ENCODE results near the gene CCDC85A. TPM values are rescaled to one million over a fixed set of nuclear protein-coding genes. Genes with fewer than 3 reads are reported as not detected.

CCDC85A gene
- total RNA-seq, 1 donor from 2014 or later, result 16.4 TPM

DNA sequence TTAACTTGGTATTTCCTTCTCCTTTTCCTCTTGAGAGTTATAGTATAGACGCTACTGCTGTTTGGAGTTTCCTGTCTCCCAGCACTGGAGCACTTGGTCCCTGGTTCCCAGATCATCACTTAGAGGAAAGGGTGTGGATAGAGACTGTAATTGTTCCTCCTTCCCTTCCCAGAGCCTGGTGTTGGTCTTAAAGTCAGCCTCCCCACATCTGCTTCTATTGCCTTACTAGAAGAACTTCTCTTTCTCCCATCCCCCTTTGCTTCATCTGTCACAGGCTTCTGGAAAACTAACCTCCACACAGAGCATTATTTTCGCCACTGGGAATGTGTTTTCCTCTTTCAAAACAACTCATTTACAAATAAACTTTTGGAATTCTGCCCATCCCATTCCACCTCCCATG is 131.0 kb downstream of the CCDC85A start:
- Mint-ChIP-seq H3K9me3 (ENCODE audit: unreplicated experiment) (no peaks in the 10 kb centered on the region), H3K4me3 (ENCODE audit: unreplicated experiment) (no peak overlapping the region), H3K27me3 (ENCODE audit: unreplicated experiment) (peaks cover 3% of the 10 kb centered on the region), H3K27ac (ENCODE audit: unreplicated experiment) (peak overlapping the region; percentile 71), H3K36me3 (ENCODE audit: low read depth, unreplicated experiment) (no peaks in the 10 kb centered on the region), H3K4me1 (ENCODE audit: unreplicated experiment) (peaks cover 46% of the 10 kb centered on the region)
- TF ChIP-seq, protein P1, sequence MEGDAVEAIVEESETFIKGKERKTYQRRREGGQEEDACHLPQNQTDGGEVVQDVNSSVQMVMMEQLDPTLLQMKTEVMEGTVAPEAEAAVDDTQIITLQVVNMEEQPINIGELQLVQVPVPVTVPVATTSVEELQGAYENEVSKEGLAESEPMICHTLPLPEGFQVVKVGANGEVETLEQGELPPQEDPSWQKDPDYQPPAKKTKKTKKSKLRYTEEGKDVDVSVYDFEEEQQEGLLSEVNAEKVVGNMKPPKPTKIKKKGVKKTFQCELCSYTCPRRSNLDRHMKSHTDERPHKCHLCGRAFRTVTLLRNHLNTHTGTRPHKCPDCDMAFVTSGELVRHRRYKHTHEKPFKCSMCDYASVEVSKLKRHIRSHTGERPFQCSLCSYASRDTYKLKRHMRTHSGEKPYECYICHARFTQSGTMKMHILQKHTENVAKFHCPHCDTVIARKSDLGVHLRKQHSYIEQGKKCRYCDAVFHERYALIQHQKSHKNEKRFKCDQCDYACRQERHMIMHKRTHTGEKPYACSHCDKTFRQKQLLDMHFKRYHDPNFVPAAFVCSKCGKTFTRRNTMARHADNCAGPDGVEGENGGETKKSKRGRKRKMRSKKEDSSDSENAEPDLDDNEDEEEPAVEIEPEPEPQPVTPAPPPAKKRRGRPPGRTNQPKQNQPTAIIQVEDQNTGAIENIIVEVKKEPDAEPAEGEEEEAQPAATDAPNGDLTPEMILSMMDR (IDR thresholded peaks at IDR 0.05; ENCODE audit: unreplicated experiment), result no peak
- DNase-seq (ENCODE audit: low spot score), result no peak

- TF ChIP-seq, protein P1 (IDR thresholded peaks at IDR 0.05; ENCODE audit: unreplicated experiment), result no peak
- Mint-ChIP-seq H3K9me3 (ENCODE audit: unreplicated experiment) (no peaks in the 10 kb centered on the region), H3K4me1 (ENCODE audit: unreplicated experiment) (peaks cover 42% of the 10 kb centered on the region), H3K27ac (ENCODE audit: unreplicated experiment) (no peak overlapping the region), H3K27me3 (ENCODE audit: unreplicated experiment) (peaks cover 3% of the 10 kb centered on the region), H3K4me3 (ENCODE audit: unreplicated experiment) (no peak overlapping the region), H3K36me3 (ENCODE audit: low read depth, unreplicated experiment) (no peaks in the 10 kb centered on the region)
- DNase-seq (ENCODE audit: low spot score), result no peak
Observed at GRCh38 chr2:56315376-56315775, 131.6 kb downstream of the CCDC85A start.

DNA sequence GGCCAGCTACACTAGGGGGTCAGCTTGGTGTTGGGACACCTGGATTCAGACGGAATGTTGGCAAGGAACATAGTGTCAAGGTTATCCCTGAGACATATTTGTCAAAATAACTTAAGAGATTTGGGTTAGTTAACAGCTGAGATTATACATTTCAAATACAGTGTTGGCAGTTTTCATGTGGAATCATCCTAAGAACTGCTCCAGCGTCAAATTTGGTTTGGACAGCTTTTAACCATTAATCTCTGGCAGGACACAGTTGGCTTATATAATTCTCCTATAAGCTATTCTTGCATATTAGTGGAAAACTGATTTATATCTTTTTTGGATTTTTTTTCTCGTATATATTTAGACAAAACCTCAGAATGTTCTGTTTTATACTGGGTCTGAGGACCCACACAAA is 132.2 kb downstream of the CCDC85A start:
- no peaks in the 10 kb centered on the region for H3K9me3 Mint-ChIP-seq (ENCODE audit: unreplicated experiment)
- H3K4me3 Mint-ChIP-seq (ENCODE audit: unreplicated experiment), result no peak overlapping the region
- TF ChIP-seq, protein P1 (IDR thresholded peaks at IDR 0.05; ENCODE audit: unreplicated experiment), result no peak

DNA sequence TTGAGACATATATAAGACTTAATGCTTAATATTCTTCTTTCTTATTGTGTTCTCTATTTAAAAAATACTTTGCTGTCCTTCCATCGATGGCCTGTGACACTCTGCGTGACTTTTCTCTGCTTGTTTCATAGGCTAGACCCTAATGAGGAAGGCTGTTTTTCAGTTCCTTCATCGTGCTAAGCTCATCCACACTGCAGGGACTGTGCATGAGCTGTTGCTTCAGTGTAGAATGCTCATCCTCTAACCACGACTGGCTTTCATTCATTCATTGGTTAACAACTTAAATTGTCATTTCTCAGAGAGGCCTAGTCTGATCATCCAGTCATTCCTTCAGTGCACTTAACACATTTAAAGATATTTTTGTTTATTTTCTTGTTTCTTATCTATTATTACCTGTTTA is 134.4 kb downstream of the CCDC85A start:
- TF ChIP-seq, protein P1 (IDR thresholded peaks at IDR 0.05; ENCODE audit: unreplicated experiment), result no peak
- DNase-seq (ENCODE audit: low spot score), result no peak
- Mint-ChIP-seq H3K9me3 (ENCODE audit: unreplicated experiment) (no peaks in the 10 kb centered on the region), H3K27me3 (ENCODE audit: unreplicated experiment) (peaks cover 3% of the 10 kb centered on the region), H3K27ac (ENCODE audit: unreplicated experiment) (no peak overlapping the region), H3K4me1 (ENCODE audit: unreplicated experiment) (peaks cover 29% of the 10 kb centered on the region), H3K4me3 (ENCODE audit: unreplicated experiment) (no peak overlapping the region), H3K36me3 (ENCODE audit: low read depth, unreplicated experiment) (no peaks in the 10 kb centered on the region)

More for the DNA sequence above, 132.2 kb downstream of the CCDC85A start:
- Mint-ChIP-seq H3K4me1 (ENCODE audit: unreplicated experiment) (peaks cover 36% of the 10 kb centered on the region), H3K36me3 (ENCODE audit: low read depth, unreplicated experiment) (no peaks in the 10 kb centered on the region), H3K27me3 (ENCODE audit: unreplicated experiment) (peaks cover 3% of the 10 kb centered on the region), H3K27ac (ENCODE audit: unreplicated experiment) (no peak overlapping the region)
- DNase-seq (ENCODE audit: low spot score), result no peak

DNA sequence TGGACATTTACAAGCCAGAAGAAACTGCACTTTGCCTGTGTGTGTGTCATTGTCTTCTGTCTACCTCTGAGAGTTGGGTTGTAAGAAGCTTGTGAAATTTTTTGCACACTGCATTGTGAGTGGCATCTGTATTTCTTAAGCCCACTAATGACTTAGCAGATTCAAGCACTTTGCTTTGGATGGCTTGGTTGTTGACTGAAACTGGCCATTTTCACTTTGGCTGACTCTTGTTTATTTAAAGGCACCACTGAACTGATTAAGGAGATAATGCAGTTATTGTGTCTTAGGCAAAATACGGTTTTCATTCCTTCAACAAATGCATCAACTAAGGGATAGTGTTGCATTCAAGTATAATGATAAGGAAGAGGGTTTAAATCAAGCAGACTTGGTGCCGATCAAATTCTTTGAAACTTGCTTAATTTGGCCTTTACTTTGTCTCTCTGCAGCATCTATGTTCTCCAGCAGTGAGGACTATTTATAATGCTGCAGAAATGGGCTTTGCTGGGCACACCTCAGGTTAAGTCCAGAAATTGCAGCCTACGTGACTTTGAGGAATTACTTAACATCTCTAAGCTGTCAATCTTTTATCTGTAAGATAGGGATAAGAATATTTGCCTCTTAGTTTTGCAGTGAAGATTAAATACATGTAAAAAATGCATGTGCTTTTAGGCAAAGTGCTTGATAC is 142.0 kb downstream of the CCDC85A start:
- Mint-ChIP-seq H3K27ac (ENCODE audit: unreplicated experiment) (no peak overlapping the region), H3K27me3 (ENCODE audit: unreplicated experiment) (no peaks in the 10 kb centered on the region), H3K9me3 (ENCODE audit: unreplicated experiment) (no peaks in the 10 kb centered on the region), H3K4me3 (ENCODE audit: unreplicated experiment) (no peak overlapping the region), H3K4me1 (ENCODE audit: unreplicated experiment) (peaks cover 18% of the 10 kb centered on the region), H3K36me3 (ENCODE audit: low read depth, unreplicated experiment) (no peaks in the 10 kb centered on the region)
- DNase-seq (ENCODE audit: low spot score), result no peak
- TF ChIP-seq, protein P1 (IDR thresholded peaks at IDR 0.05; ENCODE audit: unreplicated experiment), result no peak

All from endothelial cell (in vitro differentiated cells).